ENCODE data around the gene UGT2B11.
"Not testable (repeated sequence)": the region's sequence is repeated elsewhere in the genome, so short reads cannot be mapped to it uniquely, and the experiment has no call there.

DNA sequence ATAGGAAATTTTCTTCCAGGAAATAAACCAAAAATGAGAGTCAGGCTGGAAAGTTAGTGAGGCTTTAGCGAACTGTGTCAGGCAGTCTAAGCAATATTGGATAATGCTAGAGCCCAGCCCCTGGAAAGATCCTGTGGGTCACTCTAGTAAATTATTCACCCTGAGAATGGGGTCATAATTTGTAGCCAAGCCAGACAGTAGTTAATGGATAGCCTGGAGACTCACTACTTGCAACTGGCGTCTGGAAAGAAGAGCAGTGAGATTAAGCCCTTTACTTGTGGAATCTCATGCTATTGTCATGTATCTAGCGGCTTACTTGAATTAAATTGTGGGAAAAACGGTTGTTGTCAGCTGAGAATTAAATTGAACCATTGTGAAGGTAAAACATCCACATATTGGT, 48.2 kb downstream of the UGT2B11 start:
- not testable (repeated sequence) for TF ChIP-seq EZH2 (IDR thresholded peaks at IDR 0.05; ENCODE audit: borderline replicate concordance, insufficient read depth, low read depth, low read length, poor library complexity, severe bottlenecking)
- TF ChIP-seq, protein P1, sequence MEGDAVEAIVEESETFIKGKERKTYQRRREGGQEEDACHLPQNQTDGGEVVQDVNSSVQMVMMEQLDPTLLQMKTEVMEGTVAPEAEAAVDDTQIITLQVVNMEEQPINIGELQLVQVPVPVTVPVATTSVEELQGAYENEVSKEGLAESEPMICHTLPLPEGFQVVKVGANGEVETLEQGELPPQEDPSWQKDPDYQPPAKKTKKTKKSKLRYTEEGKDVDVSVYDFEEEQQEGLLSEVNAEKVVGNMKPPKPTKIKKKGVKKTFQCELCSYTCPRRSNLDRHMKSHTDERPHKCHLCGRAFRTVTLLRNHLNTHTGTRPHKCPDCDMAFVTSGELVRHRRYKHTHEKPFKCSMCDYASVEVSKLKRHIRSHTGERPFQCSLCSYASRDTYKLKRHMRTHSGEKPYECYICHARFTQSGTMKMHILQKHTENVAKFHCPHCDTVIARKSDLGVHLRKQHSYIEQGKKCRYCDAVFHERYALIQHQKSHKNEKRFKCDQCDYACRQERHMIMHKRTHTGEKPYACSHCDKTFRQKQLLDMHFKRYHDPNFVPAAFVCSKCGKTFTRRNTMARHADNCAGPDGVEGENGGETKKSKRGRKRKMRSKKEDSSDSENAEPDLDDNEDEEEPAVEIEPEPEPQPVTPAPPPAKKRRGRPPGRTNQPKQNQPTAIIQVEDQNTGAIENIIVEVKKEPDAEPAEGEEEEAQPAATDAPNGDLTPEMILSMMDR (IDR thresholded peaks at IDR 0.05): not testable (repeated sequence)
